ENCODE results near the gene DMD.
"Not testable (repeated sequence)": the region's sequence is repeated elsewhere in the genome, so short reads cannot be mapped to it uniquely, and the experiment has no call there.

Gene DMD

GRCh38 chrX:33188881-33189280 lies 22.5 kb downstream of the DMD start:
- Histone ChIP-seq H4K91ac (ENCODE audit: low read depth, low read length) (no peak overlapping the region), H3K9me3 (ENCODE audit: insufficient read depth, low read depth, low read length) (no peaks in the 10 kb centered on the region), H2BK5ac (ENCODE audit: low read depth, low read length, poor library complexity) (no peak overlapping the region), H3K79me1 (ENCODE audit: low read length) (no peaks in the 10 kb centered on the region), H3K79me2 (ENCODE audit: control insufficient read depth, insufficient read depth, low read length, poor library complexity) (no peaks in the 10 kb centered on the region), H3K4me3 (ENCODE audit: low read depth, low read length) (no peak overlapping the region), H3K14ac (ENCODE audit: low read length) (no peak overlapping the region), H3K4me2 (ENCODE audit: low read length) (no peak overlapping the region), H2AFZ (ENCODE audit: insufficient read depth, low read length, poor library complexity) (no peak overlapping the region), H4K8ac (ENCODE audit: low read depth, low read length) (no peak overlapping the region), H3K23ac (ENCODE audit: low read length) (no peak overlapping the region), H2BK12ac (ENCODE audit: low read length) (no peak overlapping the region), H2BK120ac (ENCODE audit: insufficient read depth, low read length, poor library complexity) (no peak overlapping the region), H3K9ac (ENCODE audit: low read length) (no peak overlapping the region), H3K36me3 (ENCODE audit: control insufficient read depth in 1 of 2, insufficient read depth in 2 of 2, low read length in 2 of 2) (no peaks in the 10 kb centered on the region), H4K12ac (ENCODE audit: low read depth, low read length) (no peak overlapping the region), H2AK5ac (ENCODE audit: low read length) (no peak overlapping the region), H3K27me3 (ENCODE audit: insufficient read depth, low read length) (no peaks in the 10 kb centered on the region), H3K4ac (ENCODE audit: low read depth, low read length) (no peak overlapping the region), H3K4me1 (ENCODE audit: control insufficient read depth in 1 of 2, insufficient read depth in 2 of 2, low read length in 2 of 2) (peaks cover 0 to 1% of the 10 kb centered on the region in 2 experiments), H3K27ac (ENCODE audit: low read depth, low read length) (no peak overlapping the region), H3K18ac (ENCODE audit: low read length) (no peak overlapping the region)
- no peak for DNase-seq

GRCh38 chrX:33188286-33188685 lies 23.1 kb downstream of the DMD start:
- no peaks in the 10 kb centered on the region for H3K9me3 ChIP-seq (ENCODE audit: insufficient read depth, low read depth, low read length)
- H3K4ac ChIP-seq (ENCODE audit: low read depth, low read length) = no peak overlapping the region
- no peak overlapping the region for H3K4me2 ChIP-seq (ENCODE audit: low read length)
- no peaks in the 10 kb centered on the region for H3K36me3 ChIP-seq (ENCODE audit: control insufficient read depth in 1 of 2, insufficient read depth in 2 of 2, low read length in 2 of 2)
- H3K27me3 ChIP-seq (ENCODE audit: insufficient read depth, low read length) = no peaks in the 10 kb centered on the region
- H2BK5ac ChIP-seq (ENCODE audit: low read depth, low read length, poor library complexity) = no peak overlapping the region
- H2AK5ac ChIP-seq (ENCODE audit: low read length) = no peak overlapping the region
- H4K12ac ChIP-seq (ENCODE audit: low read depth, low read length) = no peak overlapping the region
- no peak overlapping the region for H3K18ac ChIP-seq (ENCODE audit: low read length)
- no peak overlapping the region for H2AFZ ChIP-seq (ENCODE audit: insufficient read depth, low read length, poor library complexity)
- no peak overlapping the region for H3K9ac ChIP-seq (ENCODE audit: low read length)
- no peak for DNase-seq
- no peak overlapping the region for H4K8ac ChIP-seq (ENCODE audit: low read depth, low read length)
- no peak overlapping the region for H2BK120ac ChIP-seq (ENCODE audit: insufficient read depth, low read length, poor library complexity)
- H3K4me3 ChIP-seq (ENCODE audit: low read depth, low read length) = no peak overlapping the region
- no peak overlapping the region for H2BK12ac ChIP-seq (ENCODE audit: low read length)
- H3K23ac ChIP-seq (ENCODE audit: low read length) = no peak overlapping the region
- no peaks in the 10 kb centered on the region for H3K79me2 ChIP-seq (ENCODE audit: control insufficient read depth, insufficient read depth, low read length, poor library complexity)
- H4K91ac ChIP-seq (ENCODE audit: low read depth, low read length) = no peak overlapping the region
- peaks cover 0 to 3% of the 10 kb centered on the region in 2 experiments for H3K4me1 ChIP-seq (ENCODE audit: control insufficient read depth in 1 of 2, insufficient read depth in 2 of 2, low read length in 2 of 2)
- H3K14ac ChIP-seq (ENCODE audit: low read length) = no peak overlapping the region
- no peak overlapping the region for H3K27ac ChIP-seq (ENCODE audit: low read depth, low read length)
- H3K79me1 ChIP-seq (ENCODE audit: low read length) = no peaks in the 10 kb centered on the region
- no CpG with 5 or more reads among the region's 3 CpGs for WGBS (ENCODE audit: extremely low coverage, insufficient coverage, insufficient read length)

GRCh38 chrX:33184803-33185202 lies 26.5 kb downstream of the DMD start:
- not testable (repeated sequence) for H2BK120ac ChIP-seq (ENCODE audit: insufficient read depth, low read length, poor library complexity); H3K23ac ChIP-seq (ENCODE audit: low read length); H2AFZ ChIP-seq (ENCODE audit: insufficient read depth, low read length, poor library complexity); H3K9ac ChIP-seq (ENCODE audit: low read length); H3K14ac ChIP-seq (ENCODE audit: low read length); H3K4me1 ChIP-seq (ENCODE audit: control insufficient read depth in 1 of 2, insufficient read depth in 2 of 2, low read length in 2 of 2); H2AK5ac ChIP-seq (ENCODE audit: low read length); H4K91ac ChIP-seq (ENCODE audit: low read depth, low read length); H3K18ac ChIP-seq (ENCODE audit: low read length); H3K36me3 ChIP-seq (ENCODE audit: control insufficient read depth in 1 of 2, insufficient read depth in 2 of 2, low read length in 2 of 2); H3K79me2 ChIP-seq (ENCODE audit: control insufficient read depth, insufficient read depth, low read length, poor library complexity); H3K27ac ChIP-seq (ENCODE audit: low read depth, low read length); H3K4me3 ChIP-seq (ENCODE audit: low read depth, low read length); H2BK12ac ChIP-seq (ENCODE audit: low read length); H3K79me1 ChIP-seq (ENCODE audit: low read length); H3K4me2 ChIP-seq (ENCODE audit: low read length); H4K12ac ChIP-seq (ENCODE audit: low read depth, low read length); H3K27me3 ChIP-seq (ENCODE audit: insufficient read depth, low read length); DNase-seq; H2BK5ac ChIP-seq (ENCODE audit: low read depth, low read length, poor library complexity); H3K9me3 ChIP-seq (ENCODE audit: insufficient read depth, low read depth, low read length); H4K8ac ChIP-seq (ENCODE audit: low read depth, low read length); H3K4ac ChIP-seq (ENCODE audit: low read depth, low read length)
- no CpG with 5 or more reads among the region's 10 CpGs for WGBS (ENCODE audit: extremely low coverage, insufficient coverage, insufficient read length)

- no CpG with 5 or more reads among the region's 4 CpGs for WGBS (ENCODE audit: extremely low coverage, insufficient coverage, insufficient read length)
- Histone ChIP-seq H3K27ac (ENCODE audit: low read depth, low read length) (no peak overlapping the region), H2BK120ac (ENCODE audit: insufficient read depth, low read length, poor library complexity) (no peak overlapping the region)
Measured at GRCh38 chrX:33183361-33183760, 28.0 kb downstream of the DMD start.

More at GRCh38 chrX:33183361-33183760, 28.0 kb downstream of the DMD start:
- Histone ChIP-seq H4K12ac (ENCODE audit: low read depth, low read length) (no peak overlapping the region), H3K4me3 (ENCODE audit: low read depth, low read length) (no peak overlapping the region), H3K36me3 (ENCODE audit: control insufficient read depth in 1 of 2, insufficient read depth in 2 of 2, low read length in 2 of 2) (no peaks in the 10 kb centered on the region), H2BK5ac (ENCODE audit: low read depth, low read length, poor library complexity) (no peak overlapping the region), H3K23ac (ENCODE audit: low read length) (no peak overlapping the region), H3K4me2 (ENCODE audit: low read length) (no peak overlapping the region), H3K4ac (ENCODE audit: low read depth, low read length) (no peak overlapping the region), H3K9me3 (ENCODE audit: insufficient read depth, low read depth, low read length) (no peaks in the 10 kb centered on the region), H3K79me1 (ENCODE audit: low read length) (no peaks in the 10 kb centered on the region), H2AFZ (ENCODE audit: insufficient read depth, low read length, poor library complexity) (no peak overlapping the region), H3K14ac (ENCODE audit: low read length) (no peak overlapping the region), H3K27me3 (ENCODE audit: insufficient read depth, low read length) (no peaks in the 10 kb centered on the region), H3K4me1 (ENCODE audit: control insufficient read depth in 1 of 2, insufficient read depth in 2 of 2, low read length in 2 of 2) (peaks cover 0 to 2% of the 10 kb centered on the region in 2 experiments), H2BK12ac (ENCODE audit: low read length) (no peak overlapping the region), H3K9ac (ENCODE audit: low read length) (no peak overlapping the region), H3K79me2 (ENCODE audit: control insufficient read depth, insufficient read depth, low read length, poor library complexity) (no peaks in the 10 kb centered on the region), H4K91ac (ENCODE audit: low read depth, low read length) (no peak overlapping the region), H3K18ac (ENCODE audit: low read length) (no peak overlapping the region), H2AK5ac (ENCODE audit: low read length) (no peak overlapping the region), H4K8ac (ENCODE audit: low read depth, low read length) (no peak overlapping the region)
- DNase-seq = no peak

Measured in trophoblast cell (in vitro differentiated cells and primary cell).